ENCODE data around the gene USP54. TPM values are rescaled to one million over a fixed set of nuclear protein-coding genes. Genes with fewer than 3 reads are reported as not detected.

Gene USP54
- total and polyA plus RNA-seq, 9 of the 15 experiments (the other 6 are each of a cell fraction or from before 2014, with no cell fraction given) = 3.8 to 40.1 (median 16.9) TPM

DNA sequence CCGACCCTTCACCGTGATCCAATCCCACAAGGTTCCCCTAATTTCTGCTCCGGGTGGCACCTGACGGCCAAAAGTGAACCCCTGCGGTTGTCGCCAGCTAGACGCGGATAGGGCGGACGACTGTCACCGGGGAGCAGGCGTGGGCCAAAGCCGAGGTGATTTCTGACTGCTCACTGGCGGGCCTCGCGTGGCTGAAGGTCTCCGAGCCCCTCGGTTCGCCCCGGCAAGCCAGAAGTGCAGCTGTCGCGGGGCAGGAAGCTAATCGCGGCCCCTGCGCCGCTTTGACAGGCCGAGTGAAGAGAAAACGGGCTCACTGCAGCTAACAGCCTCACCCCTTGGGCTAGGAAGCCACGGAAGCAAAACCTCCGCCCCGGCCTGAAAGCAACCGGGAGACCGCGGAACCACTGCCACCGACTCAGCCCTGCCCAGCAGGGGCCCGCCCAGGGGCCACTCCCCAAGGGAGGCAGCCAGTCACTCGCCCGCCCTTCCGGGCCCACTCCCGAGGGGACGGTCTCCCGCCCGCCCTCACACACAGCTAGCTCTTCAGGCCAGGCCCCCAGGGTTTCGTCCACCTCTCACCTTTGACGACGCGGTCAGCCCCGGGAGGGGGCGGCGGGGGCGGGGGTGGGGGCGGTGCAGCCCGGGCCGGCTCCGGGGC is 95.8 kb downstream of the USP54 start (continued):
- TF ChIP-seq HEY1 (CRISPR knock-in tag; IDR thresholded peaks at IDR 0.05; ENCODE audit: borderline replicate concordance) = no peak
- no peak for TF ChIP-seq SPI1 (IDR thresholded peaks at IDR 0.05; ENCODE audit: borderline replicate concordance, low read depth, low read length)
- TF ChIP-seq U2AF1 (optimal IDR thresholded peaks at IDR 0.05; ENCODE audit: low read depth, low read length) = no peak
- no peak for TF ChIP-seq GTF2B (IDR thresholded peaks at IDR 0.05; ENCODE audit: extremely low read depth, insufficient read length)
- TF ChIP-seq YBX1 (IDR thresholded peaks at IDR 0.05) = no peak
- TF ChIP-seq NFIC (IDR thresholded peaks at IDR 0.05) = peak; percentile 37
- TF ChIP-seq TARDBP (IDR thresholded peaks at IDR 0.05) = peak; percentile 52; the same call in 1 of the 2 replicates
- TF ChIP-seq RAD21 (CRISPR knock-in tag; conservative IDR thresholded peaks at IDR 0.05 in 1 of 2, IDR thresholded peaks at IDR 0.05 in 1 of 2) = no peak
- peak; percentile 20; the same call in 1 of the 2 replicates for TF ChIP-seq RB1 (IDR thresholded peaks at IDR 0.05; ENCODE audit: low read depth)
- TF ChIP-seq PCBP1 (IDR thresholded peaks at IDR 0.05; ENCODE audit: low read depth, low read length, poor library complexity, severe bottlenecking) = no peak
- no peak for TF ChIP-seq SETDB1 (IDR thresholded peaks at IDR 0.05; ENCODE audit: low read length)
- TF ChIP-seq SMAD3 (CRISPR knock-in tag; conservative IDR thresholded peaks at IDR 0.05) = no peak
- TF ChIP-seq NUFIP1 (IDR thresholded peaks at IDR 0.05; ENCODE audit: partially characterized antibody) = no peak
- no peak for TF ChIP-seq ZNF507 (tag; conservative IDR thresholded peaks at IDR 0.05)
- no peak for TF ChIP-seq DEAF1 (CRISPR knock-in tag; IDR thresholded peaks at IDR 0.05)
- peak; percentile 96 for TF ChIP-seq RBFOX2 (IDR thresholded peaks at IDR 0.05; ENCODE audit: low read depth, low read length)
- no peak for TF ChIP-seq ZNF133 (CRISPR knock-in tag; IDR thresholded peaks at IDR 0.05)
- TF ChIP-seq SOX6 (IDR thresholded peaks at IDR 0.05) = peak; percentile 20; the same call in 1 of the 2 replicates
- peak; percentile 90 for TF ChIP-seq POLR2H (tag; IDR thresholded peaks at IDR 0.05; ENCODE audit: low read depth)
- peak in 1 of 2 experiments; percentile 83; a peak in 2 of 4 replicates for TF ChIP-seq MLLT1 (IDR thresholded peaks at IDR 0.05)
- no peak for TF ChIP-seq NFATC3 (IDR thresholded peaks at IDR 0.05)
- no peak for TF ChIP-seq THRA (IDR thresholded peaks at IDR 0.05)
- TF ChIP-seq HIVEP1 (CRISPR knock-in tag; IDR thresholded peaks at IDR 0.05) = no peak

Data from K562 (cell line).